PC-3 (cell line): ENCODE measurements around the gene PIN1.

ENCODE experiments used
- EZH2 ChIP-seq: fragments of 300-600 bp; sonication (generic); IDR thresholded peaks from one replicate; pipeline ENCODE4 v1.6.1; 2017; ENCODE audit warnings: antibody characterized with exemption, mild to moderate bottlenecking, low read length; ENCODE audit not compliant: unreplicated experiment
- TF ChIP-seq, protein P1 (sequence below): fragments of 300-600 bp; sonication (generic); conservative IDR thresholded peaks from 2 replicates; pipeline ENCODE4 v1.5.1; 2017; ENCODE audit warnings: antibody characterized with exemption, low read depth, mild to moderate bottlenecking, low read length

DNA sequence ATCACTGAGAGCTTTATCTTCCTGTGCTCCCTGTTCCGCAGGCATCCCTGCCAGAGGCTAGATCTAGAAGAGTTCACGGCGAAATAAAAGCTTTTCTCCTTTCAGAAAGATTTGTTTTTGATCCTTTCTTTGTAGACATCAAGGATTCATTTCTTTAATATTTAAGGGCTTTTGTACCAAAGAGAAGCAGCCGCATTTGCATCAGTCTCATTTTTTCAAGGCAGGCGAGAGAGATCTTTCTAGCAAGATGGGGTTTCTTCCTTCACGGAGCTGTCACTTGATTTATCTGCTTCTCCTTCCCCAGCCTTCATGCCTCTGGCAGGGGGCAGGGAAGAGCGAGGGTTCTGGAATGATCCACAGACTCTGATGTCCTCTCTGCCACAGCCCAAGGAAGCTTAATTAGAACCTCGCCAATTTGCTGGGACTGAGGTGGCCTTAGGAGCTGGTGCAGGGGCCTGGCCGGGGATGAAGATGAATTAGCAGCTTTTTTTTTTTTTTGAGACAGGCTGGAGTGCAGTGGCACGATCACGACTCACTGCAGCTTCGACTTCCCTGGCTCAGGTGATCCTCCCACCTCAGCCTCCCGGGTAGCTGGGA lies 40.0 kb downstream of the PIN1 start:
- TF ChIP-seq, protein P1, sequence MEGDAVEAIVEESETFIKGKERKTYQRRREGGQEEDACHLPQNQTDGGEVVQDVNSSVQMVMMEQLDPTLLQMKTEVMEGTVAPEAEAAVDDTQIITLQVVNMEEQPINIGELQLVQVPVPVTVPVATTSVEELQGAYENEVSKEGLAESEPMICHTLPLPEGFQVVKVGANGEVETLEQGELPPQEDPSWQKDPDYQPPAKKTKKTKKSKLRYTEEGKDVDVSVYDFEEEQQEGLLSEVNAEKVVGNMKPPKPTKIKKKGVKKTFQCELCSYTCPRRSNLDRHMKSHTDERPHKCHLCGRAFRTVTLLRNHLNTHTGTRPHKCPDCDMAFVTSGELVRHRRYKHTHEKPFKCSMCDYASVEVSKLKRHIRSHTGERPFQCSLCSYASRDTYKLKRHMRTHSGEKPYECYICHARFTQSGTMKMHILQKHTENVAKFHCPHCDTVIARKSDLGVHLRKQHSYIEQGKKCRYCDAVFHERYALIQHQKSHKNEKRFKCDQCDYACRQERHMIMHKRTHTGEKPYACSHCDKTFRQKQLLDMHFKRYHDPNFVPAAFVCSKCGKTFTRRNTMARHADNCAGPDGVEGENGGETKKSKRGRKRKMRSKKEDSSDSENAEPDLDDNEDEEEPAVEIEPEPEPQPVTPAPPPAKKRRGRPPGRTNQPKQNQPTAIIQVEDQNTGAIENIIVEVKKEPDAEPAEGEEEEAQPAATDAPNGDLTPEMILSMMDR, result no peak
- TF ChIP-seq EZH2, result no peak
